GM12864 (cell line): ENCODE data around the gene ODC1.
"Not testable (repeated sequence)": the region's sequence is repeated elsewhere in the genome, so short reads cannot be mapped to it uniquely, and the experiment has no call there.

ENCODE experiments used
- DNase-seq: peaks from one replicate; pipeline ENCODE4 v3.0.0-alpha.2; 2011; ENCODE audit warnings: low read depth
- H3K4me3 ChIP-seq: 2 replicates; pipeline ENCODE4 v1.5.1; 2011; ENCODE audit warnings: mild to moderate bottlenecking, low read depth, low read length, control low read depth
- CTCF ChIP-seq: IDR thresholded peaks from 2 replicates; pipeline ENCODE4 v1.5.1; 2011; ENCODE audit warnings: low read depth, mild to moderate bottlenecking, moderate library complexity, low read length, control low read depth, inconsistent platforms; ENCODE audit errors: missing control alignments

The ODC1 gene

GRCh38 chr2:10444463-10444862 lies 3.7 kb downstream of the ODC1 start:
- no peak for DNase-seq
- H3K4me3 ChIP-seq, result no peak overlapping the region; the same call in 1 of the 2 replicates
- no peak for TF ChIP-seq CTCF

- H3K4me3 ChIP-seq, DNase-seq: not testable (repeated sequence)
Measured at GRCh38 chr2:10442469-10443126, 5.5 kb downstream of the ODC1 start.

GRCh38 chr2:10441948-10442347 lies 6.2 kb downstream of the ODC1 start:
- no peak for TF ChIP-seq CTCF
- no peak overlapping the region for H3K4me3 ChIP-seq
- DNase-seq, result no peak

DNA sequence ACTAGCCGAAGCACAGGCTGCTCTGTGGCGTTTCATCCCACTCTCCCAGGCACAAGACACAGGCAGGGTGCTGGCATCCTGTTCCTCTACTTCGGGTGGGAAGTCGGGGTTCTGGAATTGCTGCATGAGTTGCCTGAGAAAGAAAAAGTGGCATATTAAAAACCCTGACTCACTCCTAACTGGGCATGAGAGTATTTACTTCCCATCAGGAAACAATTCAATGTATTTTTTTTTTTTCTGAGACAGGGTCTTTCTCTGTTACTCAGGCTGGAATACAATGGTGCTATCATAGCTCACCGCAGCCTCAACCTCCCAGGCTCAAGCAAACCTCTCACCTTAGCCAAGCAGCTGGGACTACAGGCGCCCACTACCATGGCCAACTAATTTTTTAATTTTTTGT lies 7.4 kb downstream of the ODC1 start:
- H3K4me3 ChIP-seq, result no peak overlapping the region
- DNase-seq, result no peak
- no peak for TF ChIP-seq CTCF

DNA sequence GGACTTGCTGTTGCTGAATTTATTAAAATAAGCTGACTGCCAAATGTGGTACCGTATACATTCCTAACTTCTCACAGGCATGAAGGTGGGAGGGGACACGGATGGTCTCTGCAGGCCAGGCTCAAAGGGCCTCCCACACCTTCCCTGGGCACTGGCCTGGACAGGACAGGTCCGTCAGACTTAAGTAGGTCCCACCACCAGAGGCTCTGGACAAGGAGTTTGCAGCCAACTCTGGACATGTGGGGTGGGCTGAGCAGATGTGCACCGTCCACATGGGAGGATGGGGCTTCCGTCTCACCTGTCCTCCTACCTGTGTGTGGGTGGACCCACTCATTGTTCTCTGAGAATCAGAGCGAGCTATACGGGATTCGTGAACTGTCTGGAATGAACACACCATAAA lies 8.2 kb downstream of the ODC1 start:
- no peak for DNase-seq
- H3K4me3 ChIP-seq, result no peak overlapping the region
- no peak for TF ChIP-seq CTCF

DNA sequence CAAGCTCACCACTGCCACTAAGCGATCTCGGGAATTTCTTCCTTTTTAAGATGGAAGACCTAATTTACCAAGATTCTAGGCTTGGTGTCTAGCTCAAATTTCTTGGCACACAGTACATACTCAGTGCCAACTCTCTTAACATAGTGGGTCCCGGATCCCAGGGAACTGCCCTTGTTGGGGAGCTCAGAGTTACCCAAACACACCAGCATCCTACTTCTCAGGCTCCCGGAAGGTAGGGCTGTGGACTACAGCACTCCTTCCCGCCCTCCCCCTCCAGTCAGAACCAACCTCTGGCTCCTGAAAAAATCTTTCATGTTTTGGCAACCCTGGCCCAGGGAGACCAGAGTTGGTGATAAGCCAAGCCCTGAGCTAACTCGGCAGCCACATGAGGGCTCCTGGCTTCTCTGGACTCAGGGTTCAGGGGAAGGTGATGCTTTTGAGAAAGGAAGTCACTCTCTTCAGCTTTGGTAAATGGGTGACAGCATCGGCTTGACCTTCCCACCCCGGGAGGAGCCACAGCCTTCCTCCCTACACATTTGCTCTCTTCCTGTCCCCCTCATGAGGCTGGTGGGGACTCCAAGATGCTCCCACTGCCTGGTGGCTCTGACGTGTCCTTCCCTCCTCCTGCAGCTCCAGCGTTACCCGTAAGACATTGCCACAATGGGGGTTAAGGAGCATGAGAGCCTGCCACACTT lies 8.8 kb downstream of the ODC1 start:
- H3K4me3 ChIP-seq, result no peak overlapping the region
- TF ChIP-seq CTCF, result no peak
- no peak for DNase-seq

GRCh38 chr2:10438688-10439087 lies 9.4 kb downstream of the ODC1 start:
- no peak overlapping the region for H3K4me3 ChIP-seq
- no peak for DNase-seq
- TF ChIP-seq CTCF, result no peak
